ENCODE measurements around the gene WNT3A.

Gene WNT3A

GRCh38 chr1:228031276-228031995 is 24.6 kb downstream of the WNT3A start:
- H3K27ac ChIP-seq = no peak overlapping the region
- no peaks in the 10 kb centered on the region for H3K27me3 ChIP-seq (replicated peaks)
- no peak for DNase-seq
- no peaks in the 10 kb centered on the region for H3K36me3 ChIP-seq (replicated peaks)
- TF ChIP-seq CTCF (IDR thresholded peaks at IDR 0.05; ENCODE audit: low read depth, low read length, missing control alignments) = no peak
- H3K4me3 ChIP-seq (ENCODE audit: low read depth, low read length) = no peak overlapping the region
- in situ Hi-C loops (cut with HindIII; ENCODE audit: low pct_ligation_motif_present, low sequenced_read_pairs) = no loop called here

- no peak for DNase-seq
- in situ Hi-C loops (cut with HindIII; ENCODE audit: low pct_ligation_motif_present, low sequenced_read_pairs) = no loop called here
- Histone ChIP-seq H3K27me3 (replicated peaks) (peaks cover 4% of the 10 kb centered on the region), H3K27ac (no peak overlapping the region), H3K4me3 (ENCODE audit: low read depth, low read length) (no peak overlapping the region), H3K36me3 (replicated peaks) (no peaks in the 10 kb centered on the region)
- no peak for TF ChIP-seq CTCF (IDR thresholded peaks at IDR 0.05; ENCODE audit: low read depth, low read length, missing control alignments)
Observed at GRCh38 chr1:228032041-228032440, 25.2 kb downstream of the WNT3A start.

- Histone ChIP-seq H3K36me3 (replicated peaks) (no peaks in the 10 kb centered on the region), H3K27ac (no peak overlapping the region), H3K27me3 (replicated peaks) (peaks cover 16% of the 10 kb centered on the region), H3K4me3 (ENCODE audit: low read depth, low read length) (no peak overlapping the region)
- in situ Hi-C loops (cut with HindIII; ENCODE audit: low pct_ligation_motif_present, low sequenced_read_pairs) = no loop called here
- TF ChIP-seq CTCF (IDR thresholded peaks at IDR 0.05; ENCODE audit: low read depth, low read length, missing control alignments) = no peak
- no peak for DNase-seq
Observed at GRCh38 chr1:228033376-228033775, 26.6 kb downstream of the WNT3A start.

- no peak for TF ChIP-seq CTCF (IDR thresholded peaks at IDR 0.05; ENCODE audit: low read depth, low read length, missing control alignments)
- Histone ChIP-seq H3K4me3 (ENCODE audit: low read depth, low read length) (no peak overlapping the region), H3K36me3 (replicated peaks) (no peaks in the 10 kb centered on the region), H3K27me3 (replicated peaks) (peaks cover 26% of the 10 kb centered on the region), H3K27ac (no peak overlapping the region)
- no peak for DNase-seq
- in situ Hi-C loops (cut with HindIII; ENCODE audit: low pct_ligation_motif_present, low sequenced_read_pairs) = no loop called here
Observed at GRCh38 chr1:228034954-228035837, 28.4 kb downstream of the WNT3A start.

- in situ Hi-C loops (cut with HindIII; ENCODE audit: low pct_ligation_motif_present, low sequenced_read_pairs) = no loop called here
- TF ChIP-seq CTCF (IDR thresholded peaks at IDR 0.05; ENCODE audit: low read depth, low read length, missing control alignments) = no peak
- peaks cover 26% of the 10 kb centered on the region for H3K27me3 ChIP-seq (replicated peaks)
- no peak overlapping the region for H3K4me3 ChIP-seq (ENCODE audit: low read depth, low read length)
- no peak overlapping the region for H3K27ac ChIP-seq
- H3K36me3 ChIP-seq (replicated peaks) = no peaks in the 10 kb centered on the region
- no peak for DNase-seq
Observed at GRCh38 chr1:228035844-228036243, 29.0 kb downstream of the WNT3A start.

Data from brain microvascular endothelial cell (primary cell).